Endodermal cell (in vitro differentiated cells): ENCODE results near the gene NMD3. TPM values are rescaled to one million over a fixed set of nuclear protein-coding genes. Genes with fewer than 3 reads are reported as not detected.

ENCODE experiments used
- DNase-seq: peaks from one replicate; pipeline ENCODE4 v3.0.0-alpha.2; 2017
- H3K27ac ChIP-seq: 2 replicates; pipeline ENCODE4 v1.5.1; 2013; ENCODE audit warnings: mild to moderate bottlenecking, low read depth, low read length, moderate library complexity
- H3K27me3 ChIP-seq: 2 replicates; pipeline ENCODE4 v1.6.1; 2013; ENCODE audit warnings: mild to moderate bottlenecking, low read length, moderate library complexity; ENCODE audit not compliant: insufficient read depth, control insufficient read depth, poor library complexity, severe bottlenecking
- H3K36me3 ChIP-seq: 2 replicates; pipeline ENCODE4 v1.7.0; 2013; ENCODE audit warnings: mild to moderate bottlenecking, low read length, moderate library complexity; ENCODE audit not compliant: control insufficient read depth, insufficient read depth
- H3K4me1 ChIP-seq: one replicate; pipeline ENCODE4 v1.7.0; 2013; ENCODE audit warnings: low read length; ENCODE audit not compliant: control insufficient read depth, insufficient read depth
- H3K4me3 ChIP-seq: 2 replicates; pipeline ENCODE4 v1.5.1; 2013; ENCODE audit warnings: mild to moderate bottlenecking, low read length, moderate library complexity
- H3K9ac ChIP-seq: 2 replicates; pipeline ENCODE4 v1.6.1; 2013; ENCODE audit warnings: mild to moderate bottlenecking, low read length, moderate library complexity; ENCODE audit not compliant: poor library complexity, severe bottlenecking; ENCODE audit errors: extremely low read depth
- H3K9me3 ChIP-seq: 2 replicates; pipeline ENCODE4 v1.6.1; 2013; ENCODE audit warnings: mild to moderate bottlenecking, low read length, moderate library complexity; ENCODE audit not compliant: control insufficient read depth
- H3K27ac Mint-ChIP-seq: 2 replicates; pipeline ENCODE4 v1.8.0; 2020; ENCODE audit warnings: mixed read lengths
- H3K27me3 Mint-ChIP-seq: 2 replicates; pipeline ENCODE4 v1.8.0; 2021; ENCODE audit warnings: mild to moderate bottlenecking, mixed read lengths; ENCODE audit not compliant: insufficient read depth
- H3K36me3 Mint-ChIP-seq: 2 replicates; pipeline ENCODE4 v1.8.0; 2020; ENCODE audit warnings: low read depth, mixed read lengths
- H3K4me1 Mint-ChIP-seq: 2 replicates; pipeline ENCODE4 v1.8.0; 2020; ENCODE audit warnings: mixed read lengths
- H3K4me3 Mint-ChIP-seq: 2 replicates; pipeline ENCODE4 v1.8.0; 2020; ENCODE audit warnings: mild to moderate bottlenecking, moderate library complexity, mixed read lengths
- H3K9me3 Mint-ChIP-seq: 2 replicates; pipeline ENCODE4 v1.8.0; 2020; ENCODE audit warnings: mild to moderate bottlenecking, mixed read lengths
- WGBS, 2 experiments: methylation state at CpG; one replicate each; pipeline versions ENCODE4 v1.1.5 to v1.1.7; 2013; ENCODE audit warnings: missing lambda C conversion rate in 2 of 2, mixed read lengths in 1 of 2; ENCODE audit not compliant: insufficient coverage in 1 of 2, insufficient read length in 1 of 2; 5-methylcytosine and 5-hydroxymethylcytosine counted together
- total RNA-seq, 2 donors: library from RNA; stranded (reverse); fragmentation: NEBNext Ultra II Directional in 1 of 2; extraction: Animal tissue kit (Norgen Biotek cat#: 25700) in 1 of 2; gene quantifications; 2 replicates in 1 of 2; 3 replicates in 1 of 2; pipeline ENCODE4 v1.2.1, GENCODE V29; 2021
- TF ChIP-seq, protein P1 (sequence below): fragments of 200-600 bp; sonication (generic); conservative IDR thresholded peaks from 2 replicates; pipeline ENCODE4 v1.5.0; 2021; ENCODE audit warnings: antibody characterized with exemption, mild to moderate bottlenecking

Gene NMD3
- total RNA-seq, 2 donors from 2014 or later = 47.1 to 48.3 TPM

DNA sequence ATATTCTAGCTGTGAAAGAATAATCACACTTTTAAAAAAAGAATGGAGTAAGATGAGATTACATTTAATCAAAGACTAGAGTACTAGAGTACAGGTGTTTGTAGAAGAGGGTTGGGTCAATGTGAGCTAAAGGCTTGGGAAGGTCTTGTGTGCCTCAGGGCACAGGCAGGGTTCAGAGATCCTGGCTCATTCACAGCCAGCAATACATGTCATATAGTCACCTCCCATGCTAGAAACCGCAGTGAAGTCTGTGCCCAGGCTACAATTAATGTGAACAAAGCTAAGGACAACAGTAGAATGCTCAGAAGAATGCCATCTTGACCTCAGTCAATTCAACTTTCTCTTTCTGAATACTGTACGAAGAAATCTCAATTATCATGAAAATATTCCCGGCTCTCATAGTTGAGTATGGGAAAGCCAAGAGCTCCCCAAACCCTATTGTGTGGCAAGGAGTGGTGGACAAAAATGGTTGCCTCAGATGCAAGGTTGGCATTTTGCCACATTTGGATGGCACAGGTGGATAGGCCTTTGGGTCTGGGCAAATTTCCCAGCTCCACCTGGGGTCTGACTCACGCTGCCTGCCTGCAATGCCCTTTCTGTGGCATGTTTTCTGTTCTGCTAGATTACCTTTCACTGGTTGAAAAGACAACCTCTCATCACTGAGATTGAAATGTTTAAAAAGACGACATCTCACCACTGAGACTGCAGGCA is 70.2 kb downstream of the NMD3 start:
- no peaks in the 10 kb centered on the region for H3K9me3 ChIP-seq
- Mint-ChIP-seq H3K4me1 (no peaks in the 10 kb centered on the region), H3K4me3 (no peak overlapping the region), H3K36me3 (no peaks in the 10 kb centered on the region), H3K9me3 (peaks cover 5% of the 10 kb centered on the region), H3K27ac (no peak overlapping the region), H3K27me3 (no peaks in the 10 kb centered on the region)
- WGBS, 2 experiments = 91 to 98% methylated on average over 4 to 5 of the region's 5 CpGs
- no peaks in the 10 kb centered on the region for H3K36me3 ChIP-seq
- H3K27ac ChIP-seq = no peak overlapping the region
- no peak overlapping the region for H3K9ac ChIP-seq
- TF ChIP-seq, protein P1, sequence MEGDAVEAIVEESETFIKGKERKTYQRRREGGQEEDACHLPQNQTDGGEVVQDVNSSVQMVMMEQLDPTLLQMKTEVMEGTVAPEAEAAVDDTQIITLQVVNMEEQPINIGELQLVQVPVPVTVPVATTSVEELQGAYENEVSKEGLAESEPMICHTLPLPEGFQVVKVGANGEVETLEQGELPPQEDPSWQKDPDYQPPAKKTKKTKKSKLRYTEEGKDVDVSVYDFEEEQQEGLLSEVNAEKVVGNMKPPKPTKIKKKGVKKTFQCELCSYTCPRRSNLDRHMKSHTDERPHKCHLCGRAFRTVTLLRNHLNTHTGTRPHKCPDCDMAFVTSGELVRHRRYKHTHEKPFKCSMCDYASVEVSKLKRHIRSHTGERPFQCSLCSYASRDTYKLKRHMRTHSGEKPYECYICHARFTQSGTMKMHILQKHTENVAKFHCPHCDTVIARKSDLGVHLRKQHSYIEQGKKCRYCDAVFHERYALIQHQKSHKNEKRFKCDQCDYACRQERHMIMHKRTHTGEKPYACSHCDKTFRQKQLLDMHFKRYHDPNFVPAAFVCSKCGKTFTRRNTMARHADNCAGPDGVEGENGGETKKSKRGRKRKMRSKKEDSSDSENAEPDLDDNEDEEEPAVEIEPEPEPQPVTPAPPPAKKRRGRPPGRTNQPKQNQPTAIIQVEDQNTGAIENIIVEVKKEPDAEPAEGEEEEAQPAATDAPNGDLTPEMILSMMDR = no peak
- DNase-seq = no peak
- H3K4me1 ChIP-seq = no peaks in the 10 kb centered on the region
- H3K4me3 ChIP-seq = no peak overlapping the region
- H3K27me3 ChIP-seq = no peaks in the 10 kb centered on the region

DNA sequence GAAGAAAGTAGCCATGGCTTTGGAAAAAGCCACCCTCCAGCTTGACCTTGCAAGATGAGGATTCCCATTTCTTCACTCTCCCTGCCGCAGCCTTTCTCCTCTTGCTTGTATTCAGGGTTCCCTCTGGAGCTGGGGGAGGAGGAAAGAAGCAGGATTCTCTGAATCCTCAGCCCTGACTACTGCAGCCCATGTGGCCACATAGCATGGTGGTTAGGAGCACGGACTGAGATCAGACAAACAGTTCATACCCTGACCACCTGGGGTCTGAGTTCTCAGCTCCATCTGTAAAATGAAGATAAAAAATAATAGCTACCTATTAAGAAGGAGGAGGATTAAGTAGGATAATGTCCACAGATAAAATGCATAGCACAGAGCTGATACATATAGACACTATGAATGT is 72.3 kb downstream of the NMD3 start:
- peaks cover 13% of the 10 kb centered on the region for H3K9me3 Mint-ChIP-seq
- no peak overlapping the region for H3K4me3 ChIP-seq
- peaks cover under 1% of the 10 kb centered on the region for H3K9me3 ChIP-seq
- H3K36me3 Mint-ChIP-seq = no peaks in the 10 kb centered on the region
- DNase-seq = no peak
- H3K27ac Mint-ChIP-seq = no peak overlapping the region
- H3K4me1 Mint-ChIP-seq = no peaks in the 10 kb centered on the region
- H3K27me3 Mint-ChIP-seq = no peaks in the 10 kb centered on the region
- 94% methylated on average over 2 of the region's 2 CpGs; no CpG with 5 or more reads in 1 of the 2 experiments for WGBS, 2 experiments
- TF ChIP-seq, protein P1 = peak; percentile 29
- no peak overlapping the region for H3K4me3 Mint-ChIP-seq
- H3K4me1 ChIP-seq = no peaks in the 10 kb centered on the region
- no peaks in the 10 kb centered on the region for H3K27me3 ChIP-seq
- no peaks in the 10 kb centered on the region for H3K36me3 ChIP-seq
- no peak overlapping the region for H3K9ac ChIP-seq
- no peak overlapping the region for H3K27ac ChIP-seq

DNA sequence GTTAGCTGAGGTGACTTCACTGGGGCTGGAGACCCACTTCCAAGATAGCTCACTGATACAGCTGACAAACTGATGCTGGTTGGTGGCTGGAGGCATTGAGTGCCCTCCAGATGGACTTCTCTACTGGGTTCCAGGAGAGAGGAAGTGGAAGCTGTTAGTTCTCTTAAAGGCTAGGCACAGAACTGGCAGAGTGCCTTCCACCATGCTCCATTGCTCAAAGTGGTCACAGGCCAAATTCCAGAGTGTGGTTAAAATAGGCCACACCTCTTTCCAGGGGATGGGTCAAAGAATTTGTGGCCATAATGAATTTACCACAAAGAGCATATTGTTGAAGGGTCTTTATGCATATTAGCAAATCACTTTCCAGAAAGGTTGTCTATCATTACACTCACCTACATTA is 74.2 kb downstream of the NMD3 start:
- no peaks in the 10 kb centered on the region for H3K36me3 ChIP-seq
- no peak overlapping the region for H3K9ac ChIP-seq
- no peaks in the 10 kb centered on the region for H3K27me3 ChIP-seq
- Mint-ChIP-seq H3K27ac (no peak overlapping the region), H3K27me3 (no peaks in the 10 kb centered on the region), H3K4me1 (no peaks in the 10 kb centered on the region), H3K9me3 (peaks cover 24% of the 10 kb centered on the region), H3K36me3 (peaks cover 8% of the 10 kb centered on the region), H3K4me3 (no peak overlapping the region)
- no peak for DNase-seq
- no peak overlapping the region for H3K27ac ChIP-seq
- H3K4me3 ChIP-seq = no peak overlapping the region
- H3K4me1 ChIP-seq = no peaks in the 10 kb centered on the region
- peaks cover 12% of the 10 kb centered on the region for H3K9me3 ChIP-seq
- TF ChIP-seq, protein P1 = no peak
